Measurements from ENCODE around the gene SULT2A1.

Gene SULT2A1

DNA sequence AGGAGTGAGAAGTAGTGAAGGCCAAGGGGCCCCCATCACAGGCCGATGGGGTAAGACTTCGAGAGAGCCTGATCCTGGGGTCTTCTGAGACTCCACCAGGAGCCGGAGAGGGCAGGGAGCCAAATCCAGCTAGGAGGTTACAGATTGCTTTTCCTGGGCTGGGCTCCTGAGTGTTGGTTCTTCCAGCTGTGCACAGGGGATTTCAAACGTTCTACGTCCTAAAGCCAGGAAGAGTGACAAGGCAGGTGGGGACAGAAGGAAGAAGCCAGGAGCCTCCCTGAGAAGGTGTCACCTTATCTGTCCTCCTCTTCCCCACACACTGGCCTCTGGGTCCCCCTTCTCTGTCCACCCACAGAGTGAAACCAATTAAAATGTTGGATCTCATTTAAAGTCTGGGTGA lies 43.2 kb downstream of the SULT2A1 start:
- Histone ChIP-seq H3K27me3 (ENCODE audit: control insufficient read depth in 1 of 2, insufficient read depth in 2 of 2, low read length in 2 of 2) (no peaks in the 10 kb centered on the region), H3K9ac (ENCODE audit: low read depth in 1 of 2, low read length in 2 of 2) (no peak overlapping the region), H3K27ac (ENCODE audit: low read depth, low read length) (no peak overlapping the region), H3K4me3 (ENCODE audit: low read depth in 1 of 2, low read length in 2 of 2) (no peak overlapping the region), H3K36me3 (ENCODE audit: control insufficient read depth in 1 of 2, insufficient read depth in 2 of 2, low read length in 2 of 2) (no peaks in the 10 kb centered on the region), H3K9me3 (ENCODE audit: control insufficient read depth in 1 of 2, low read length in 2 of 2) (no peaks in the 10 kb centered on the region), H3K4me1 (ENCODE audit: control insufficient read depth in 1 of 2, insufficient read depth in 2 of 2, low read length in 2 of 2) (no peaks in the 10 kb centered on the region)

DNA sequence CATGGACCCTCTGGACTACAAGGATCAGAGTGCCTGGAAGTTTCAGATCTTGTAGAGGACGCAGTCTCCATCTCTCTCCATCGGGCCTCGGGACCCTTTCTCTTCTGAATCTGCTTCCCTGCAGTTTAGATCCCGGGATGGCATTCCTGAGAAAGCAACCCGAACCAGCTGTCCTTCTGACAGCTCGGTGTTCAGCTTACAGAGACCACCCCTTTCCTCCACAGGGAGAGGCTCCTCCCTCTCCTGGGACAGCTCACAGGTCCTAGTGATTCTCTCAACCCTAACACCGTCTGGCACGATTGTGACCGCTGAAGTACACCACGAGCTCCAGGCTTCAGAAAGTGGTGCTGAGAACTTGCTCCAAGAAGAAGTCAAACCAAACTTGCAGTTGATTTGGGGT lies 46.2 kb downstream of the SULT2A1 start:
- H3K27me3 ChIP-seq (ENCODE audit: control insufficient read depth in 1 of 2, insufficient read depth in 2 of 2, low read length in 2 of 2) = no peaks in the 10 kb centered on the region
- no peaks in the 10 kb centered on the region for H3K4me1 ChIP-seq (ENCODE audit: control insufficient read depth in 1 of 2, insufficient read depth in 2 of 2, low read length in 2 of 2)
- H3K27ac ChIP-seq (ENCODE audit: low read depth, low read length) = no peak overlapping the region
- no peak overlapping the region for H3K9ac ChIP-seq (ENCODE audit: low read depth in 1 of 2, low read length in 2 of 2)
- no peaks in the 10 kb centered on the region for H3K9me3 ChIP-seq (ENCODE audit: control insufficient read depth in 1 of 2, low read length in 2 of 2)
- H3K4me3 ChIP-seq (ENCODE audit: low read depth in 1 of 2, low read length in 2 of 2) = no peak overlapping the region
- H3K36me3 ChIP-seq (ENCODE audit: control insufficient read depth in 1 of 2, insufficient read depth in 2 of 2, low read length in 2 of 2) = no peaks in the 10 kb centered on the region

DNA sequence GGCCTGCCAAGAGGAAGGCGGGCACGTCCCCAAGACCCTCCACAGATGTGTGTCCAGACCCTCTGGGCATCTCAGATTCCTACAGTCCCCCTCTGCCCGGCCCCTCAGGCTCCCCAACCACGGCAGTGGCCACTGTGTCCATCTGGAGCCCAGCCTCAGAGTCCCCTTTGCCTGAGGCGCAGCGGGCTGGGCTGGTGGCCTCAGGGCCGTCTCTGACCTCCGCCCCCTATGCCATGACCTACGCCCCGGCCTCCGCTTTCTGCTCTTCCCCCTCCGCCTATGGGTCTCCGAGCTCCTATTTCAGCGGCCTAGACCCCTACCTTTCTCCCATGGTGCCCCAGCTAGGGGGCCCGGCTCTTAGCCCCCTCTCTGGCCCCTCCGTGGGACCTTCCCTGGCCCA lies 46.7 kb downstream of the SULT2A1 start:
- Histone ChIP-seq H3K36me3 (ENCODE audit: control insufficient read depth in 1 of 2, insufficient read depth in 2 of 2, low read length in 2 of 2) (no peaks in the 10 kb centered on the region), H3K27ac (ENCODE audit: low read depth, low read length) (no peak overlapping the region), H3K9me3 (ENCODE audit: control insufficient read depth in 1 of 2, low read length in 2 of 2) (no peaks in the 10 kb centered on the region), H3K4me1 (ENCODE audit: control insufficient read depth in 1 of 2, insufficient read depth in 2 of 2, low read length in 2 of 2) (no peaks in the 10 kb centered on the region), H3K9ac (ENCODE audit: low read depth in 1 of 2, low read length in 2 of 2) (no peak overlapping the region), H3K4me3 (ENCODE audit: low read depth in 1 of 2, low read length in 2 of 2) (no peak overlapping the region), H3K27me3 (ENCODE audit: control insufficient read depth in 1 of 2, insufficient read depth in 2 of 2, low read length in 2 of 2) (no peaks in the 10 kb centered on the region)

DNA sequence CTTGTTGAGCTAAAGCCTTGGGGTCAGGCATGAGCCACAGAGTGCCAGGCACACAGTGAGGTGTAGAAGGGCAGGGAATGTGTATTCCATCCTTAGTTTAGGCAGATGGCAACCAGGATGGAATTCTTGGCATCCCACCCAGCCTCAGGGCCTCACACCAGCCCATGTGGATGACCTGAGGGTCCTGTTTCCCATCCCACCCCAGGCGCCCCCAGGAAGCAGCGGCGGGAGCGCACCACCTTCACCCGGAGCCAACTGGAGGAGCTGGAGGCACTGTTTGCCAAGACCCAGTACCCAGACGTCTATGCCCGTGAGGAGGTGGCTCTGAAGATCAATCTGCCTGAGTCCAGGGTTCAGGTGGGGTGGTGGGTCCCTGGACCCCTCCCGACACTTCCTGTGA lies 50.1 kb downstream of the SULT2A1 start:
- no peak overlapping the region for H3K27ac ChIP-seq (ENCODE audit: low read depth, low read length)
- H3K27me3 ChIP-seq (ENCODE audit: control insufficient read depth in 1 of 2, insufficient read depth in 2 of 2, low read length in 2 of 2) = no peaks in the 10 kb centered on the region
- H3K36me3 ChIP-seq (ENCODE audit: control insufficient read depth in 1 of 2, insufficient read depth in 2 of 2, low read length in 2 of 2) = no peaks in the 10 kb centered on the region
- no peaks in the 10 kb centered on the region for H3K4me1 ChIP-seq (ENCODE audit: control insufficient read depth in 1 of 2, insufficient read depth in 2 of 2, low read length in 2 of 2)
- H3K9me3 ChIP-seq (ENCODE audit: control insufficient read depth in 1 of 2, low read length in 2 of 2) = no peaks in the 10 kb centered on the region
- no peak overlapping the region for H3K9ac ChIP-seq (ENCODE audit: low read depth in 1 of 2, low read length in 2 of 2)
- H3K4me3 ChIP-seq (ENCODE audit: low read depth in 1 of 2, low read length in 2 of 2) = no peak overlapping the region

DNA sequence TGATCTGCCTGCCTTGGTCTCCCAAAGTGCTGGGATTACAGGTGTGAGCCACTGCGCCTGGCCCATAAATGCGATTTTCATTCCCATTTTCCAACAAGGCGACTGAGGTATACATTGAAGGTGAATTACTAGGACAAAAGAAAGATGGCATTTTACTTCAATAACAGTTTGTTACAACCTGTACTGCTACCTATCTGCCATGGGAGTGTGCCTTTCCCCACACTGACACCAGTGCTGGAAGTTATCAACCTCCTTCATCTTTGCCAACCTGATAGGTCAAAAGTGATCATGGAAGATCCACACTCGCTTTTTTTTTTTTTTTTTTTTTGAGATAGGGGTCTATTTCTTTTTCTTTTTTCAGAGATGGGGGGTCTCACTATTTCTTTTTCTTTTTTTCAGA lies 53.4 kb downstream of the SULT2A1 start:
- no peaks in the 10 kb centered on the region for H3K36me3 ChIP-seq (ENCODE audit: control insufficient read depth in 1 of 2, insufficient read depth in 2 of 2, low read length in 2 of 2)
- H3K4me3 ChIP-seq (ENCODE audit: low read depth in 1 of 2, low read length in 2 of 2) = no peak overlapping the region
- peaks cover 0 to 4% of the 10 kb centered on the region in 2 donors for H3K27me3 ChIP-seq (ENCODE audit: control insufficient read depth in 1 of 2, insufficient read depth in 2 of 2, low read length in 2 of 2)
- no peaks in the 10 kb centered on the region for H3K9me3 ChIP-seq (ENCODE audit: control insufficient read depth in 1 of 2, low read length in 2 of 2)
- H3K4me1 ChIP-seq (ENCODE audit: control insufficient read depth in 1 of 2, insufficient read depth in 2 of 2, low read length in 2 of 2) = no peaks in the 10 kb centered on the region
- H3K9ac ChIP-seq (ENCODE audit: low read depth in 1 of 2, low read length in 2 of 2) = no peak overlapping the region
- H3K27ac ChIP-seq (ENCODE audit: low read depth, low read length) = no peak overlapping the region

DNA sequence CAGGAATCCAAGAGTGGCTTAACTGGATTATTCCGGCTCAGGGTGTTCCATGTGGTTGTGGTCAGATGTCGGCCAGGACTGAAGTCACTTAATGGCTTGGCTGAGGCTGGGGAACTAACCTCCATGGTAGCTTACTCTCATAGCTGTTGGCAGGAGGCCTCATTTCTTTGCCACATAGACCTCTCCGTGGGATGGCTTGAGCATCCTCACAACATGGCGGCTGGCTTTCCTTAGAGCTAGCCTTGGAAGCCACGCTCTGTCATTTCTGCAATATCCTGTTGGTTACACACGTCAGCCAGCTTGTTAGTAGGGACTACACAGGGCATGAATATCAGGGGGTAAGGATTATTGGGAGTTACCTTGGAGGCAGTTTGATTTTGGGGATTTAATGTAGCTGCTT lies 59.3 kb downstream of the SULT2A1 start:
- Histone ChIP-seq H3K9me3 (ENCODE audit: control insufficient read depth in 1 of 2, low read length in 2 of 2) (peaks cover 0 to 5% of the 10 kb centered on the region in 2 donors), H3K9ac (ENCODE audit: low read depth in 1 of 2, low read length in 2 of 2) (no peak overlapping the region), H3K27me3 (ENCODE audit: control insufficient read depth in 1 of 2, insufficient read depth in 2 of 2, low read length in 2 of 2) (peaks cover 3 to 10% of the 10 kb centered on the region in 2 donors), H3K27ac (ENCODE audit: low read depth, low read length) (no peak overlapping the region), H3K4me1 (ENCODE audit: control insufficient read depth in 1 of 2, insufficient read depth in 2 of 2, low read length in 2 of 2) (no peaks in the 10 kb centered on the region), H3K36me3 (ENCODE audit: control insufficient read depth in 1 of 2, insufficient read depth in 2 of 2, low read length in 2 of 2) (no peaks in the 10 kb centered on the region), H3K4me3 (ENCODE audit: low read depth in 1 of 2, low read length in 2 of 2) (no peak overlapping the region)

DNA sequence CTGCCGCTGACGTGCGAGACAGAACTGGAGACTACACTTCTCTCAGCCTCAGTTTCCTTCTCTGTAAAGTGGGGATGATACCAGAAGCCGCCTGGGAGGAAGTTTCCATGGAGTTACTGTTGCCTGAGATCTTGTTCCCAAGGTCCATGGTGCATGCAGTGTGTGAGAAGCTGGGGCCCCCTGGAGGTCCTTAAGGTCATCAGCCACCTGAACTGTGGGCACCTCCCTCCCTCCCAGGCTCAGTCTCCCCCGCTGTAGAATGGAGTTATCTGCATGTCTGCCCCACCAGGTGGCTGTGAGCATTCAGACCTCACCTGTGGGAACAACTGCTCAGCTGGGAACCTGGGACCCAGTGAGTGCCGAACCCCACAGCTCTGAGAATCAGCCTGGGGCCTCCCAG lies 61.7 kb downstream of the SULT2A1 start:
- Histone ChIP-seq H3K4me3 (ENCODE audit: low read depth in 1 of 2, low read length in 2 of 2) (no peak overlapping the region), H3K36me3 (ENCODE audit: control insufficient read depth in 1 of 2, insufficient read depth in 2 of 2, low read length in 2 of 2) (no peaks in the 10 kb centered on the region), H3K9ac (ENCODE audit: low read depth in 1 of 2, low read length in 2 of 2) (no peak overlapping the region), H3K9me3 (ENCODE audit: control insufficient read depth in 1 of 2, low read length in 2 of 2) (peaks cover 0 to 5% of the 10 kb centered on the region in 2 donors), H3K4me1 (ENCODE audit: control insufficient read depth in 1 of 2, insufficient read depth in 2 of 2, low read length in 2 of 2) (no peaks in the 10 kb centered on the region), H3K27me3 (ENCODE audit: control insufficient read depth in 1 of 2, insufficient read depth in 2 of 2, low read length in 2 of 2) (peaks cover 18 to 21% of the 10 kb centered on the region in 2 donors), H3K27ac (ENCODE audit: low read depth, low read length) (no peak overlapping the region)

DNA sequence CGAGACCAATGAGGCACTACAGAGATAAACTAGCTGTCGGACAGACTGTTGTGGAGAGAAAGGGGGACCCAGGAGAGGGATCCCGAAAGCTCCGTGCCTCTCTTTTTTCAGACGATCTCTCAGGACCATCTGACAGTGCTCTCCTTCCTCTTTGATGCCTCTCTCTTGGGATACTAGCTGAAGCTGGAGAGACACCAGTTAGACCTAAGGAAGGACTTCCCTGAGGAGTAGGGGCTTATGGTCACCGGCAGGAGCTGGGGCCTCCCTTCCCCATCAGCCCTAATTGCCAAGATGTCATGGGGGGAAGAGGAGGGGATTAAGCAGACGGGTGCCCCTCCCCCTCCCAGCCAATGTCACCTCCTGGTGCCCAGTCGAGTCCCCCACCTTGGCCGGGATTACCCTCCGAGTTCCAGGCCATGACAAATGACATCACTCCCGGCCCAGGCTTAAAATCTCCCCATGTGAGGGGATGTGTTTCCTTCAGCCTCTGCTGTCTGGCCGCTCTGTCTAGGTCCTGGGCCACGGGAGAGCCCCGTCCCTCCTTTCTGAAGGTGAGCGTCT lies 64.6 kb downstream of the SULT2A1 start, which contains the start of gene CRX:
Gene CRX, plus strand, starts transcription at position 478 of the 561 bp plus-strand sequence. CDS start 12,507 bp downstream, outside the sequence.
- Histone ChIP-seq H3K27me3 (ENCODE audit: control insufficient read depth in 1 of 2, insufficient read depth in 2 of 2, low read length in 2 of 2) (peaks cover 20 to 21% of the 10 kb centered on the region in 2 donors), H3K4me1 (ENCODE audit: control insufficient read depth in 1 of 2, insufficient read depth in 2 of 2, low read length in 2 of 2) (no peaks in the 10 kb centered on the region), H3K4me3 (ENCODE audit: low read depth in 1 of 2, low read length in 2 of 2) (no peak within 1 kb of the TSS), H3K9me3 (ENCODE audit: control insufficient read depth in 1 of 2, low read length in 2 of 2) (peaks cover 0 to under 1% of the 10 kb centered on the region in 2 donors), H3K36me3 (ENCODE audit: control insufficient read depth in 1 of 2, insufficient read depth in 2 of 2, low read length in 2 of 2) (no peaks in the 10 kb centered on the region), H3K9ac (ENCODE audit: low read depth in 1 of 2, low read length in 2 of 2) (no peak within 1 kb of the TSS), H3K27ac (ENCODE audit: low read depth, low read length) (no peak within 1 kb of the TSS)
